ENCODE results near the gene ACIN1. TPM values are rescaled to one million over a fixed set of nuclear protein-coding genes. Genes with fewer than 3 reads are reported as not detected.

The ACIN1 gene
- total RNA-seq, 1 donor from 2014 or later = 263 TPM

DNA sequence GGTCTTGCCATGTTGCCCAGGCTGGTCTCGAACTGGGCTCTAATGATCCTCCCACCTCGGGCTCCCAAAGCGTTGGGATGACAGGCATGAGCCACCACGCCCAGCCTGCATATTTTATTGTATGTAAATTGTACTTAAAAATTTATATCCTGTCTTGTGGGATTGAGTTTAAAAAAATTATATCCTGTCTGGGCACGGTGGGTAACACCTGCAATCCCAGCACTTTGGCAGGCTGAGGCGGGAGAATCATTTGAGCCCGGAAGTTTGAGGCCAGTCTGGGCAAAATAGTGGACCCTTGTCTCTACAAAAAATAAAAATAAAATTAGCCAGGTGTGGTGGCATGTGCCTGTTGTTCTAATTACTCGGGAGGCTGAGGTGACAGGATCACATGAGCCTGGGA lies 38.0 kb upstream of the ACIN1 start:
- Mint-ChIP-seq H3K27me3 (no peaks in the 10 kb centered on the region), H3K36me3 (ENCODE audit: low read depth) (no peaks in the 10 kb centered on the region), H3K27ac (no peak overlapping the region), H3K4me3 (no peak overlapping the region), H3K4me1 (peaks cover 11% of the 10 kb centered on the region), H3K9me3 (no peaks in the 10 kb centered on the region)
- POLR2A ChIA-PET = no interaction called here
- CTCF ChIA-PET = no interaction called here
- intact Hi-C loops (cut with micrococcal nuclease) = no loop called here
- no peak for ATAC-seq (ENCODE audit: low read depth)
- TF ChIP-seq, protein P1, sequence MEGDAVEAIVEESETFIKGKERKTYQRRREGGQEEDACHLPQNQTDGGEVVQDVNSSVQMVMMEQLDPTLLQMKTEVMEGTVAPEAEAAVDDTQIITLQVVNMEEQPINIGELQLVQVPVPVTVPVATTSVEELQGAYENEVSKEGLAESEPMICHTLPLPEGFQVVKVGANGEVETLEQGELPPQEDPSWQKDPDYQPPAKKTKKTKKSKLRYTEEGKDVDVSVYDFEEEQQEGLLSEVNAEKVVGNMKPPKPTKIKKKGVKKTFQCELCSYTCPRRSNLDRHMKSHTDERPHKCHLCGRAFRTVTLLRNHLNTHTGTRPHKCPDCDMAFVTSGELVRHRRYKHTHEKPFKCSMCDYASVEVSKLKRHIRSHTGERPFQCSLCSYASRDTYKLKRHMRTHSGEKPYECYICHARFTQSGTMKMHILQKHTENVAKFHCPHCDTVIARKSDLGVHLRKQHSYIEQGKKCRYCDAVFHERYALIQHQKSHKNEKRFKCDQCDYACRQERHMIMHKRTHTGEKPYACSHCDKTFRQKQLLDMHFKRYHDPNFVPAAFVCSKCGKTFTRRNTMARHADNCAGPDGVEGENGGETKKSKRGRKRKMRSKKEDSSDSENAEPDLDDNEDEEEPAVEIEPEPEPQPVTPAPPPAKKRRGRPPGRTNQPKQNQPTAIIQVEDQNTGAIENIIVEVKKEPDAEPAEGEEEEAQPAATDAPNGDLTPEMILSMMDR (IDR thresholded peaks at IDR 0.05) = no peak
- DNase-seq = no peak

DNA sequence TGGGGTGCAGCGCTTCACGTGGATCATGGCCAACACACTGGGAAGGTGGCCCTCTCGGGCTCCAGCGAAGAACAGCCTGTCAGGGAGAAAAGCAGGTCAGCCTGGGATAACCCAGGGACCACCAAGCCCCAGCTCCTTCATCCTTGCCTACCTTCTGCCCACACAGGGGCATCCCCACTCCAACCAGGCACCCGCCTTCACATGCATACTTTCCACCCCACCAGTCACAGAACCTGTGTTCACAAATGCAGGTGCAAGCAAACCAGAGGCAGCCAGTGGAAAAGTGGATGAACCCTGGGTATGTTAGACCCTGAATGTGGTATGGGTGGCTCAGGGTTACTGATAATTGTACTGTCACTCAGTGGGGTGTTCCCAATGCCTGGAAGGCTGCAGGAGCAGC lies 36.5 kb upstream of the ACIN1 start:
- ChIA-PET CTCF (no interaction called here), POLR2A (no interaction called here)
- Mint-ChIP-seq H3K9me3 (no peaks in the 10 kb centered on the region), H3K4me1 (peaks cover 14% of the 10 kb centered on the region), H3K4me3 (no peak overlapping the region), H3K27ac (no peak overlapping the region), H3K27me3 (no peaks in the 10 kb centered on the region), H3K36me3 (ENCODE audit: low read depth) (no peaks in the 10 kb centered on the region)
- TF ChIP-seq, protein P1 (IDR thresholded peaks at IDR 0.05) = no peak
- intact Hi-C loops (cut with micrococcal nuclease) = no loop called here
- no peak for ATAC-seq (ENCODE audit: low read depth)
- no peak for DNase-seq

DNA sequence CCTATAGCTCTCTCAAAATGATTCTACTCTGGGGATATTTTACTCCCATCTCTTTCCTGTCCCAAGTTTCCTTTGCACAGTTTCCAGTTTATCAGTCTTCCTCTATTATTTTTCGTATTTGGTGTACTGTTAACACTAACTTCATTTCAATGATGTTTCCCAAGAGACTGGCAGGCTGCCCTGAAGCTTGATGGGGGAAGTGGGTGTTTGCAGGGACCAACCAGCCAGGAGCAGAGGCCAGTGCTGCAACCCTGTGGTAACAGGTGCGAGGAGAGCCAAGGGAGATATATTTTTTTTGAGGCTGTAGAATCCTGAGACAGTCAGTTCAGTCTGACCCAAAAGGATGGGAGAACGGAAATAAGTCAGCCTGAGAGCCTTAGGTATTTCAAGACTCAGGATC lies 35.9 kb upstream of the ACIN1 start:
- ATAC-seq (ENCODE audit: low read depth) (no peak), DNase-seq (no peak)
- TF ChIP-seq, protein P1 (IDR thresholded peaks at IDR 0.05) = no peak
- ChIA-PET CTCF (interaction anchor here (2.5 kb wide), 1 partner anchor 10 kb away, joined by 12 read pairs; no protein-coding TSS in a partner anchor), POLR2A (no interaction called here)
- H3K27me3 Mint-ChIP-seq = no peaks in the 10 kb centered on the region
- no peak overlapping the region for H3K4me3 Mint-ChIP-seq
- peaks cover 14% of the 10 kb centered on the region for H3K4me1 Mint-ChIP-seq
- intact Hi-C loops (cut with micrococcal nuclease) = no loop called here
- H3K27ac Mint-ChIP-seq = no peak overlapping the region
- no peaks in the 10 kb centered on the region for H3K9me3 Mint-ChIP-seq
- H3K36me3 Mint-ChIP-seq (ENCODE audit: low read depth) = no peaks in the 10 kb centered on the region

DNA sequence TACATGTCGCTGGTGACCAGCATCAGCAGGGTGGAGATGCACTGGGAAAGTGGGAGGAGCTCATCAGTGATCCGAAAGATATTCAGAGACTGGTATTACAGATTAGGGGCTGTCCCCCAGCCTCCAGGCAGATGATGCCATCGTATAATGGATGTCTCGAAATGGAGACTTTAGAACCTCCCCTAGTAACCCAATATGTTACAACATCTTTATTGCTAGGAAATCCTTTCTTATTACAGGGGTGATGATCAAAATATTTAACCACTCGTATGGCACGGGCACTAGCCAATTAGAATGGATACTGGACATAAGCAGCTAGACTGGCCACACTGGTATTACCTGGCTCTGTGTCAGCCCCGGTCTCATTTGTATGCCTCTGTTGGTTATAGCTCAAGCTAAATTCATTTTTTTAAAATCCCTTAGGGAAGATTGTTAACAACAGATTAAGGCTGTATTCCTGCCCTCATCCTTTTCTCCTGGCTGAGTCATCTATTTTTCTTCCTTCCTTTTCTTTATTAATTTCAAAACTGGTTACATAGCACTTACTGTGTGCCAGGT lies 34.9 kb upstream of the ACIN1 start:
- no peaks in the 10 kb centered on the region for H3K27me3 Mint-ChIP-seq
- ChIA-PET CTCF (interaction anchor here (2.5 kb wide), 1 partner anchor 9 kb away, joined by 12 read pairs; no protein-coding TSS in a partner anchor), POLR2A (interaction anchor here (0.9 kb wide), 1 partner anchor 9 kb away, joined by 3 read pairs; no protein-coding TSS in a partner anchor)
- no peak overlapping the region for H3K27ac Mint-ChIP-seq
- H3K4me3 Mint-ChIP-seq = no peak overlapping the region
- DNase-seq (no peak), ATAC-seq (ENCODE audit: low read depth) (no peak)
- H3K36me3 Mint-ChIP-seq (ENCODE audit: low read depth) = no peaks in the 10 kb centered on the region
- intact Hi-C loops (cut with micrococcal nuclease) = loop anchor here (10.0 kb wide), 1 partner anchor 335 kb away; the partner anchor contains the start of gene NGDN
- H3K9me3 Mint-ChIP-seq = no peaks in the 10 kb centered on the region
- H3K4me1 Mint-ChIP-seq = peaks cover 14% of the 10 kb centered on the region
- TF ChIP-seq, protein P1 (IDR thresholded peaks at IDR 0.05) = no peak

DNA sequence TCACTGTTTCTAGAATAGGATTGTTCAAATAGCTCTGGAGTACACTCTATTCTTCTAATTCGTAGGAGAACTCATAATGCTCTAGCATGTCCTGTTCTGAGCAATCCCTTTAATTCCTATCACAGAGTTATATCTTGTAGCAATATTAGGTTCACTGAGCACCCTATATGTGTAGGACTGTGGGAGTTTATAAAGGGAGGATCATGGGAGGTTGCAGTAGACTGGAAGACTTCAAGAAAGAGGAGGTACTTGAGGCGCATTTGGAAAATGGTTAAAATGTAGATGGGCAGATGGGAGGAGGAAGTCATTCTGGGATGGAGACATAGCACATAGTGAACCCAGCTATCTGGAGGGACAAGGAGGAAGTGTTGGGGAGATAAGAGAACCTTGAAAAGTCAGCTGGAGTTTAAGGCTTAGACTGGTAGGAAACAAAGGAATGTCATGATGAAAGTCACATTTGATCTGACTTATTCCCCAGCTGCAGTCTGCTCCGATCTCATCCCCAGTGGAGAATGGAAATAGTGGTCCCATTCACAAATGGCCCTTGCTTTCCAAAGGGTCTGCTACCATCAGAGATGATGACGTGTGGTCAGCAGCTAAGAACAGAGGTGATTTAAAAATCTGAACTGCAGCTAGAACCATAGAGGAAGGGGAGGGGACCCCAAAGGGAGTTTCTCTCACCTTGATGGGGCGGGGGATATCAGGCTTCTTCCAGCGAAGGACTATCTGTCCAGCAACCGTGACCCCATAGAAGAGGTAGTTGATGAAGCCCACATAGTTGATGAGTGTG lies 34.2 kb upstream of the ACIN1 start:
- Mint-ChIP-seq H3K4me1 (peaks cover 14% of the 10 kb centered on the region), H3K36me3 (ENCODE audit: low read depth) (no peaks in the 10 kb centered on the region), H3K27me3 (no peaks in the 10 kb centered on the region), H3K9me3 (no peaks in the 10 kb centered on the region), H3K27ac (no peak overlapping the region), H3K4me3 (no peak overlapping the region)
- TF ChIP-seq, protein P1 (IDR thresholded peaks at IDR 0.05) = no peak
- ATAC-seq (ENCODE audit: low read depth) (no peak), DNase-seq (no peak)
- intact Hi-C loops (cut with micrococcal nuclease) = loop anchor here (10.0 kb wide), 1 partner anchor 336 kb away; the partner anchor contains the start of gene NGDN
- CTCF ChIA-PET = interaction anchor here (0.7 to 2.5 kb wide), 2 partner anchors 8 to 1143 kb away, joined by 4 to 12 read pairs; no protein-coding TSS in a partner anchor
- POLR2A ChIA-PET = interaction anchor here (0.9 kb wide), 1 partner anchor 8 kb away, joined by 3 read pairs; no protein-coding TSS in a partner anchor

All from activated B cell treated with CpG ODN at 0.5 μM for 24 hours (primary cell).